ENCODE results near the gene OXGR1.
A peak's percentile ranks its signal among the peaks of the same experiment; 100 is the strongest.
"Not testable (repeated sequence)": the region's sequence is repeated elsewhere in the genome, so short reads cannot be mapped to it uniquely, and the experiment has no call there.

Gene OXGR1

DNA sequence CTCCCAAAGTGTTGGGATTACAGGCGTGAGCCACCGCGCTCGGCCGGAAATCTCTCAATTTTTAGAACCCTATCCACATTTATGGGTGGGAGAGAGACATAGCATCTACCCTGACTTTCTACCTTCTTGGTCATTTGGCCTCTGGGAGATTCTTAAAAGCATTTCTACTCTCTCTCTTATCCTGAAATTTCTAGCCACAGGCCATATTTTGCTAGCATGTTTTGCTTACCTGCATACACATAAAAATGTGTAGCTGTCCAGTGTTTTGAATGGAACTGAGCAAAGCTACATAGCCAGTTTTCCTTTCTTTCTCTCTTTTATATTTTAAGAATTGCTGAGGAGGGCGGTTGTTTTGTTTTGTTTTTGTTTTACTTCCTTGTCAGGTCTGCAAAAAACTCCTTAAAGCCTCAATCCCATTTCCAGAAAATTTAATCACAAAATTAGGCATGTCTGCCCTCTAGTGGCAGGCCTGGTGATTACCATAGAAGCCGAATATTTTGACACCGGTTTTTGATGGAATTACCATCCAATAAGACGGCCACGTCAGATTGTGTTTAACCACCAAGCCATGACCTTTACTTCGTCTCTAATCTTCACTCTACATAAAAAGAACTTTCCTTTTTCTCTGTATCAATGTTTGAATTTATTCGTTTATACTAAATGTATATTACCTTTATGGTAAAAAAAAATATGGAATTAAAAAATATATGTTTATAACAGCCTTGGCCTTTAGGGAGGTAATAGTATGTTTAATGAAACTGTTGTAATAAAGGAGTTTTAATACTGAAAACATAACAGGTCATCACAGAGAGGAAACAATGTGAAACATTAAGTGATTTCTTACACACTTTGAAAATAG lies 34.4 kb upstream of the OXGR1 start:
- H3K27ac ChIP-seq (ENCODE audit: low read length): no peak overlapping the region
- no peak overlapping the region for H3K4me3 ChIP-seq (ENCODE audit: low read length)
- H3K79me2 ChIP-seq (ENCODE audit: low read length): no peaks in the 10 kb centered on the region
- no peaks in the 10 kb centered on the region for H3K9me2 ChIP-seq (replicated peaks; ENCODE audit: insufficient read depth, low read length)
- no peaks in the 10 kb centered on the region for H4K20me1 ChIP-seq (ENCODE audit: insufficient read depth, low read length)
- no peaks in the 10 kb centered on the region for H3K9me3 ChIP-seq (replicated peaks; ENCODE audit: insufficient read depth, low read length)
- TF ChIP-seq CTCF (IDR thresholded peaks at IDR 0.05; ENCODE audit: low read length) (peak; percentile 83), EZH2 (optimal IDR thresholded peaks at IDR 0.05; ENCODE audit: low read depth, low read length) (no peak)
- H3K4me2 ChIP-seq (ENCODE audit: low read depth, low read length): no peak overlapping the region; the same call in 1 of the 2 replicates
- H3K4me1 ChIP-seq (ENCODE audit: low read length): no peaks in the 10 kb centered on the region
- H3F3A ChIP-seq (ENCODE audit: insufficient read depth, low read length): no peaks in the 10 kb centered on the region
- H3K9ac ChIP-seq (ENCODE audit: low read length): no peak overlapping the region
- no peaks in the 10 kb centered on the region for H3K36me3 ChIP-seq (replicated peaks; ENCODE audit: insufficient read depth, low read length)
- H3K27me3 ChIP-seq (replicated peaks; ENCODE audit: insufficient read depth, low read length): no peaks in the 10 kb centered on the region
- peak; percentile 44 for DNase-seq
- 0 out of 2 replicates have a peak overlapping the region, but pooled peaks have one; percentile 38 for H2AFZ ChIP-seq (ENCODE audit: low read length)

- TF ChIP-seq EZH2phosphoT487 (IDR thresholded peaks at IDR 0.05; ENCODE audit: low read length) (no peak), EZH2 (optimal IDR thresholded peaks at IDR 0.05; ENCODE audit: low read depth, low read length) (no peak), CTCF (IDR thresholded peaks at IDR 0.05; ENCODE audit: low read length) (no peak)
- Histone ChIP-seq H3K27ac (ENCODE audit: low read length) (no peak overlapping the region), H3K79me2 (ENCODE audit: low read length) (no peaks in the 10 kb centered on the region), H3K4me2 (ENCODE audit: low read depth, low read length) (no peak overlapping the region), H3K4me1 (ENCODE audit: low read length) (no peaks in the 10 kb centered on the region), H3K36me3 (replicated peaks; ENCODE audit: insufficient read depth, low read length) (no peaks in the 10 kb centered on the region), H3K27me3 (replicated peaks; ENCODE audit: insufficient read depth, low read length) (no peaks in the 10 kb centered on the region), H3K9me2 (replicated peaks; ENCODE audit: insufficient read depth, low read length) (no peaks in the 10 kb centered on the region), H4K20me1 (ENCODE audit: insufficient read depth, low read length) (no peaks in the 10 kb centered on the region), H3K4me3 (ENCODE audit: low read length) (no peak overlapping the region), H2AFZ (ENCODE audit: low read length) (no peak overlapping the region), H3K9me3 (replicated peaks; ENCODE audit: insufficient read depth, low read length) (no peaks in the 10 kb centered on the region), H3F3A (ENCODE audit: insufficient read depth, low read length) (no peaks in the 10 kb centered on the region), H3K9ac (ENCODE audit: low read length) (no peak overlapping the region)
- DNase-seq: no peak
These were observed 32.9 kb upstream of the OXGR1 start for GRCh38 chr13:97027162-97027554.

- no peaks in the 10 kb centered on the region for H3K9me2 ChIP-seq (replicated peaks; ENCODE audit: insufficient read depth, low read length)
- no peak overlapping the region for H3K27ac ChIP-seq (ENCODE audit: low read length)
- no peak overlapping the region for H3K4me2 ChIP-seq (ENCODE audit: low read depth, low read length)
- H3K9ac ChIP-seq (ENCODE audit: low read length): no peak overlapping the region
- H3K4me3 ChIP-seq (ENCODE audit: low read length): no peak overlapping the region
- H3K36me3 ChIP-seq (replicated peaks; ENCODE audit: insufficient read depth, low read length): no peaks in the 10 kb centered on the region
- H3K9me3 ChIP-seq (replicated peaks; ENCODE audit: insufficient read depth, low read length): no peaks in the 10 kb centered on the region
- H3K79me2 ChIP-seq (ENCODE audit: low read length): no peaks in the 10 kb centered on the region
- no peaks in the 10 kb centered on the region for H3K4me1 ChIP-seq (ENCODE audit: low read length)
- no peaks in the 10 kb centered on the region for H3F3A ChIP-seq (ENCODE audit: insufficient read depth, low read length)
- H4K20me1 ChIP-seq (ENCODE audit: insufficient read depth, low read length): no peaks in the 10 kb centered on the region
- no peaks in the 10 kb centered on the region for H3K27me3 ChIP-seq (replicated peaks; ENCODE audit: insufficient read depth, low read length)
- TF ChIP-seq EZH2 (optimal IDR thresholded peaks at IDR 0.05; ENCODE audit: low read depth, low read length): no peak
- TF ChIP-seq CTCF (IDR thresholded peaks at IDR 0.05; ENCODE audit: low read length): no peak
- TF ChIP-seq EZH2phosphoT487 (IDR thresholded peaks at IDR 0.05; ENCODE audit: low read length): no peak
- DNase-seq: no peak
- no peak overlapping the region for H2AFZ ChIP-seq (ENCODE audit: low read length)
These were observed 32.4 kb upstream of the OXGR1 start for GRCh38 chr13:97026531-97027161.

DNA sequence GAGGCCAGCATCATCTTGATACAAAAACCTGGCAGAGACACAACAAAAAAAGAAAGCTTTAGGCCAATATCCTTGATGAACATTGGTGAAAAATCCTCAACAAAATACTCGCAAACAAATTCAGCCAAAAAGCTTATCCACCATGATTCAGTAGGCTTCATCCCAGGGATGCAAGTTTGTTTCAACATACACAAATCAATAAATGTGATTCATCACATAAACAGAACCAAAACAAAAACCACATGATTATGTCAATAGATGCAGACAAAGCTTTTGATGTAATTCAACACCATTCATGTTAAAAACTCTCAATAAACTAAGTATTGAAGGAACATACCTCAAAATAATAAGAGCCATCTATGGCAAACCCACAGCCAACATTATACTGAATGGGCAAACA lies 29.5 kb upstream of the OXGR1 start:
- not testable (repeated sequence) for H4K20me1 ChIP-seq (ENCODE audit: insufficient read depth, low read length); H3K27me3 ChIP-seq (replicated peaks; ENCODE audit: insufficient read depth, low read length); H3K36me3 ChIP-seq (replicated peaks; ENCODE audit: insufficient read depth, low read length); H2AFZ ChIP-seq (ENCODE audit: low read length); H3K4me2 ChIP-seq (ENCODE audit: low read depth, low read length); H3K4me3 ChIP-seq (ENCODE audit: low read length); H3K79me2 ChIP-seq (ENCODE audit: low read length); H3K4me1 ChIP-seq (ENCODE audit: low read length); H3F3A ChIP-seq (ENCODE audit: insufficient read depth, low read length); H3K9ac ChIP-seq (ENCODE audit: low read length); DNase-seq; H3K27ac ChIP-seq (ENCODE audit: low read length); H3K9me2 ChIP-seq (replicated peaks; ENCODE audit: insufficient read depth, low read length); H3K9me3 ChIP-seq (replicated peaks; ENCODE audit: insufficient read depth, low read length)

All from MM.1S (cell line).